Stomach (tissue), 4 donors: ENCODE results near the gene HYDIN.

Experiments used
- CTCF ChIP-seq, 7 experiments: fragments of 450-650 bp in 4 of 7; fragments of 200-600 bp in 3 of 7; sonication (generic) in 3 of 7; IDR thresholded peaks; one replicate each; pipeline ENCODE4 v1.5.1; 2016 to 2019; ENCODE audit warnings: antibody characterized with exemption in 7 of 7, control low read depth in 2 of 7, mild to moderate bottlenecking in 1 of 7
- EP300 ChIP-seq: sonication (generic); formaldehyde crosslinking; IDR thresholded peaks from one replicate; pipeline ENCODE4 v1.6.1; 2017; ENCODE audit warnings: antibody characterized with exemption
- POLR2A ChIP-seq, 4 donors: fragments of 450-650 bp; IDR thresholded peaks; one replicate each; pipeline ENCODE4 v1.6.1; 2016; ENCODE audit warnings: antibody characterized with exemption in 4 of 4, control low read depth in 2 of 4, mild to moderate bottlenecking in 1 of 4, moderate library complexity in 1 of 4
- POLR2AphosphoS5 ChIP-seq, 3 donors: sonication (generic); formaldehyde crosslinking; IDR thresholded peaks; one replicate each; pipeline ENCODE4 v1.6.1; 2016; ENCODE audit warnings: antibody characterized with exemption in 3 of 3

GRCh38 chr16:71205482-71206131, 24.9 kb downstream of the HYDIN start:
- TF ChIP-seq CTCF (IDR thresholded peaks at IDR 0.05) = no peak
- TF ChIP-seq POLR2A (IDR thresholded peaks at IDR 0.05) = no peak
- TF ChIP-seq POLR2AphosphoS5 (IDR thresholded peaks at IDR 0.05) = no peak
- no peak for TF ChIP-seq EP300
